HG03039 (cell line): ENCODE measurements around the gene MORN1.

Experiments used
- ATAC-seq: cut with Tn5 transposase; IDR thresholded peaks from one replicate; pipeline ENCODE4 v1.9.1; 2021; ENCODE audit warnings: mild to moderate bottlenecking, moderate library complexity; ENCODE audit not compliant: unreplicated experiment

Gene MORN1

GRCh38 chr1:2311184-2312032 lies 79.9 kb downstream of the MORN1 start:
- no peak for ATAC-seq

- ATAC-seq = no peak
Measured at GRCh38 chr1:2310332-2311183, 80.8 kb downstream of the MORN1 start.

- no peak for ATAC-seq
Measured at GRCh38 chr1:2308844-2309243, 82.5 kb downstream of the MORN1 start.

GRCh38 chr1:2307972-2308371 lies 83.4 kb downstream of the MORN1 start:
- ATAC-seq = no peak

GRCh38 chr1:2307064-2307605 lies 84.2 kb downstream of the MORN1 start:
- no peak for ATAC-seq

- ATAC-seq = no peak
Measured at GRCh38 chr1:2306151-2306978, 85.0 kb downstream of the MORN1 start.

GRCh38 chr1:2304921-2305681 lies 86.3 kb downstream of the MORN1 start:
- no peak for ATAC-seq

GRCh38 chr1:2304282-2304681 lies 87.1 kb downstream of the MORN1 start:
- ATAC-seq = no peak

- no peak for ATAC-seq
Measured at GRCh38 chr1:2303781-2304180, 87.6 kb downstream of the MORN1 start.

- no peak for ATAC-seq
Measured at GRCh38 chr1:2303016-2303775, 88.2 kb downstream of the MORN1 start.

- no peak for ATAC-seq
Measured at GRCh38 chr1:2302292-2302925, 88.9 kb downstream of the MORN1 start.

- no peak for ATAC-seq
Measured at GRCh38 chr1:2301607-2302291, 89.6 kb downstream of the MORN1 start.

- peak; percentile 36 for ATAC-seq
Measured at GRCh38 chr1:2300851-2301606, 90.3 kb downstream of the MORN1 start.

GRCh38 chr1:2300004-2300771 lies 91.2 kb downstream of the MORN1 start:
- ATAC-seq = peak; percentile 61

- no peak for ATAC-seq
Measured at GRCh38 chr1:2299131-2299627, 92.2 kb downstream of the MORN1 start.

GRCh38 chr1:2298685-2299084 lies 92.7 kb downstream of the MORN1 start:
- no peak for ATAC-seq
